Stimulated activated CD8-positive, alpha-beta memory T cell treated with anti-CD3 and anti-CD28 coated beads, Interleukin-15, amount 100 ng/mL, for 4 hours (primary cell): ENCODE measurements around the gene SEMA4C.
"Not testable (repeated sequence)": the region's sequence is repeated elsewhere in the genome, so short reads cannot be mapped to it uniquely, and the experiment has no call there.

ENCODE experiments used
- DNase-seq, 2 donors: peaks; one replicate each; pipeline ENCODE4 v3.0.0-alpha.2; 2020; ENCODE audit warnings: low read depth in 2 of 2

The SEMA4C gene

DNA sequence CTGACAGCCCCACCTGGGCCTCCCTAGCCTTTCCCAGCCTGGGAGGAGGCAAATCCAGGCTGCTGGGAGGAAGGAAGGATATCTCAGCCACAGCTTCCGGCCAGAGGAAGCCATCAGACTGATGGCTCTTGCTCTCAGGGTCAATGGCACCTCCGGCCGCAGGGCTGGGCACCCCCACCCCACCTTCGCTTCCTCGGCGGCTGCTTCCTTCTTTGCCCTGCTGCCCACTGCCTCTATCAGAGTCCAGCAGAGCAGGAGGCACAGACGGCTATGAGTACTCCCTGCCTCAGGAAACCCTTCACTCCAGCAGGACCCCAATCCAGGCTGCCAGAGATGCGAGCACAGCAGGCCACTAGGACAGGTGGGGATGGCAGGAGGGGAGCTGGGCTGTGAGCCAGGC, 3.3 kb downstream of the SEMA4C start:
- DNase-seq, result no peak

DNA sequence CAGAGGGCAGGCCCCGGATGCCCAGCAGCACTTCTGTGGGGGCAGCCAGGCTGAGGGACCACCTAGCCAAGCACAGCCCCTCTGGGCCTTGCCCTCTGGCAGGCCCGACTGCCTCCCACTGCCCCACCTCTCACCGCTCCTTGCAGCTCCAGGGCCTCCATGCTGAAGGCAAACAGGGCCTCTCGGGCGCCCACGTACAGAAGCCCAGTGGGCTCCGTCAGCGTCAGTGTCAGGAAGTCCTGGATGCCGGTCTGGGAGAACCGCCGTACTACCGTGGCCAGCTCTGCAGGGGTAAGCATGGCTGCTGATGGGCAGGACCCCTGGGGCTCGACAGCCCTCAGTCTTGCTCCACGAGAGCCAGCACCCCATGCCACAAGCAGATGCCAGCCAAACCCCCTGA, 3.7 kb downstream of the SEMA4C start:
- DNase-seq, result no peak

DNA sequence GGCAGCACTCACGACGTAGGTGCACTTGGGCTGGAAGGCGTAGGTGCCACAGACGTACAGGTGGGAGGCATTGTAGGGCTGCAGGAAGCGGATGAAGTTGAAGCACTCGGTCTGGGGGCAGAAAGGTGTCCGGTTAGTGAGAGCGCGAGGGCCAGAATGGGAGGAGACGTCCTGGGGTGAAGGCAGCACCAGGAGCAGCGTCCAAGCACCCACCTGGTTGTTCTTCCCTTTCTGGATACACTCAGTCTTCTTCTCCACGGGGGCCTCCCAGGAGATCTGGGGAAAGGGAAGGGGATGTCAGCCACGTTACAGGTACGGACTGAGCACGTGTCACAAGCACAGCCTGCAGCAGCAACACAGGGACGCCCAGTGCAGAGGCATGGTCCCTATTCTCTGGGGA, 4.2 kb downstream of the SEMA4C start:
- no peak for DNase-seq

DNA sequence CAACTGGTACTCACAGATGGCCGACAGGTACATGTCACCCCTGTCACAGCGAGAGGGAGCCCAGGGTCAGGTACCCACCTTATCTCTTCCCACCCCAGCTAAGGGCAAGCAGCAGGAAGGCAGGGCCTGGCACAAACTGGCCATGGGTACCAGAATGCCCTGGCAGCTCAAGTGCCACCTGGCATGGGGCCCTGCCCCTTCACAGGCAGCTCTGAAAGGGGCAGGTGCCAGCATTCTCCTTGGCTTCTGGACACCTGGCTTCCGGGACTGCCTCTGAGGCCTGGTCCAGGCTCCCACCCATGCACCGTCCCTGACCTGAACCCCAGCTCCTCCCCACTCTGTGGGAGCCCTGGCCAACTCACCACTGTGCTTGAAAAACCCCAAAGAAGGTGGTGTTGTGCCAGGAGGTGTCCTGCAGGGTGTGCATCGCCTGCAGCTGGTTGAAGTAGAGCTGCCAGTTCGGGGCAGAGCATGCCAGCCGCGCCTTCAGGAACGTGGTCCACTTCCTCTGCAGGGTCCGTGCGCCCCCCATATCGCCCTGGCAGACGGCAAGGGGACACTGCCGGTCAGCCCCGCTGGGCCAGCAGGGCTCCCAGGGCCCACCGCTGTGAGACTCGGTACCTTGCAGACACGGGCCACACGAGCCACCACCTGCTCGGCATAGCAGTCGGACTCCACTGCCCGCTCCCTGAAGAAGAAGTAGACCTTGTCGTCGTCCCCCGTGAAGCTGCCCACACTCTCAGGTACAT, 5.4 kb downstream of the SEMA4C start:
- DNase-seq, result no peak

DNA sequence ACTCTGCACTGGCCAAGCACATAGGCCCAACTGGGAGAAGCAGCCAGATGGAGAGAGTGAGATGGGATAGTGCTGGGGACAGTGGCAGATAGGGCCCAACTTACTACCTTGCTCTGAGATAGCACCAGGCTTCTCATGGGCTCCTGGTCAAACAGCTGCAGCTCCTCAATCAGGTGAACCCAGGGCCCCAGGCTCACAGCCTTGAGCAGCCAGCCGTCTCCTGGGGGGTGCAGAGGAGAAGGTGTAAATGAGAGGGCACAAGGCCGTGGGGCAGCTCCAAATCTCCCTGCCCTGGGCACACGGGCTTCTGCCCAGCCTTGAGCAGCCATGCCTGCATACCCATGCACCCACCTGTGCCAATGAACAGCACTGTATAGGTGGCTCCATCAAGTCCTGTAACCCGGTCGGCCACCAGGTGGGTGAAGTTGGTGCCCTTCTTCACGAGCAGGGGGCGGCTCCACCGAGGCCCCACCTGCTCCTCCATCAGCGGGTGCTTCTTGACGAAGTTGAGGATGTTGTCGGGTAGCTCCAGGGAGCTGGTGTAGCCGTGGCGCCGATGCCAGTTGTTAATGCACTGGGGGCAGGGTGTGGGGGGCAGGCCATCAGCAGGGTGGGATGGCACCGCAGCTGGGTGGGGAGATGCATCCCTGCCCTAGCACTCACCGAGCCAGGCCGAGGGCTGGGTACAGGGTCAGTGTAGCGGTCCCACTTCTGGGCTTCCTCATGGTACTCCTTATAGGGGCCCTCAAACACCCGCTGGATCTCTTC, 6.1 kb downstream of the SEMA4C start:
- DNase-seq, result no peak

DNA sequence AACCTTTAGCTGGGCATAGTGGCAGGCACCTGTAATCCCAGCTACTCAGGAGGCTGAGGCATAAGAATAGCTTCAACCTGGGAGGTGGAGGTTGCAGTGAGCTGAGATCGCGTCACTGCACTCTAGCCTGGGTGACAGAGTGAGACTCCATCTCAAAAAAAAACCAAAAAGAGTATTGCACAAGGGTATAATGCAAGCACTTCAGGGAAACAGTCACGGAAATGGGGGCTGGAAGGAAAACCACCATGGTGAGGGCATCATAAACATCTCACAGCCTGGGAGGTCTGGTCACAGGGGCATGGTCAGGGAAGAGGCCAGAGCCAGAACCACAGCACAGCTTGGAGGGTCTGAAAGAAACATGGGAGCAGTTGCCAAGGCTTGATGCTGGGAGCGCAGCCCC, 6.8 kb downstream of the SEMA4C start:
- not testable (repeated sequence) for DNase-seq

DNA sequence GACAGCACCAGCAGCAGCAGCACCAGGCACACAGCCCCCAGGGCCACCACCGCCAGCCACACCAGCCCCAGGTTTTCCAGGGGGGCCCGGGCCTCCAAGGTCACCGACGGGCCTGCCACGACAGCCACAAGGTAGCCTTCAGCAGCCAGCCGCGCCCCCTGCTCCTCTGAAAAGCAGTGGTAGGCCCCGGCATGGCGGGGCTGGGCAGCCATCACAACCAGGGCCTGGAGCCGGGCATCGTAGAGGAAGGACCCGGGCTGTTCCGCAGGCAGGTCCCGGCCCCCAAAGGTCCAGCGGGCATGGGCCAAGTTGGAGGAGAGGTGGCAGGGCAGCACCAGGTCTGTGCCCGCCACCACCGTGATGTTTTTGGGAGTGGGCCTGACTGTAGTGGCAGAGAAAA, 8.8 kb downstream of the SEMA4C start:
- no peak for DNase-seq

DNA sequence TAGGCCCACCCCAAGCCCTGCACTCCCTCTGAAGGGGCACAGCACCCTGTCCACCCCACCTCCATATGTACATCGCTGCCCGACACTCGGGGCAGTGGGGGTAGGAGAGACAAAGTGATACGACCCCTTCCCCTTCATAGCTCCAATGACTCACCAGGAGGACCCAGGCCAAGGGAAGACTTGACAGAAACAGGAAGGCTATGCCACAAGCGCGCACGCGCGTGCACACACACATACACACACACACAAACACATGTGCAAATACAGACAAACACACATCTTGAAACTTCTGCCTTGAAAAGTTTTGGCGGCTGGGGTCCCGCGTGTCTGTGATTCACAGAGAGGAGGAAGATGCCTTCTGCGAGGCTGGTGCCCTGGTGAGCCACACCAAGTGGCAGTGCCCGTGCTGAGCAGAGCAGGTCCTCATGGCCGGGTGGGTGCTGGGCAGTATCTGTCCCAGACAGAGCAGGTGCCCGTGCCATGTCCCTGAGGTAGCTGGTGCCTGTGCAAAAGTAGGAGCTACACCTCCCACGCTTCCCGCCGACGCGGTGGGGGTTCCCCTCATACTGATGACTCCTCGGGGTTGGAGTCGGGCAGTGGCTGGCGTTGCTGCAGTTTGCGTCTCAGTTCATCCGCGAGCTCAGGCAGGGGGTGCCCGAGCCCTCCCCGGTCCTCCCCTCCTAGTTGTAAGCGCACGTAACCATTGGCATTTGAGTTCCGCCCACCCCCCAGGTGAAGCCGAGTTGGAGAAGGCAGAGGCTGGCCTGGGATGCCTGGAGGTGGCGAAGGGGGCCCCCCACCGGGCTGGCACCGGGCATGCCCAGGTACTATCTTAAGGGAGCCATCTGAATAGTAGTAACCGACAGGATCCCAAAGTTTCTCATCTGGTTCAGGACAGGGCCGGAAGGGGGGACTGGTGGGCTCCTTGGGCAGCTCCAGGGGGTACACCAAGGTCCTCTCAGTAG, 9.5 kb downstream of the SEMA4C start:
- no peak for DNase-seq

DNA sequence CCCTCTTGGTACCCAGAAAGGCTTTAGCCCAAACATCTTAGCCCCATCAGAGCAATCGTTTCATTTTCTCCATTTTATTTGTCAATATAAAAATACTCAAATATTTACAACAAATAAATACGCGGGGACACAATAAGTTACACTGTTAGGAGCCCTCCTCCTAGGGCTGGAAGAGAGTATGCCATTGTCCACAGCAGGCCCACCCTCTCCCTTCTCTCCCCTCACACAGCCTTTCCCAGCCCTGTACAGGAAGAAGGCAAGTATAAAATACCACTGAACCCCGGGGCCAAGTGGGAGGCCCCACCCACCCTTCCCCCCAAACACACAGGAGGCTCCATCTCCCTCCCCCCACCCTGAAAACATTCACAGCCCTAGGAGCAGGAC, 10.2 kb downstream of the SEMA4C start:
- DNase-seq, result no peak

DNA sequence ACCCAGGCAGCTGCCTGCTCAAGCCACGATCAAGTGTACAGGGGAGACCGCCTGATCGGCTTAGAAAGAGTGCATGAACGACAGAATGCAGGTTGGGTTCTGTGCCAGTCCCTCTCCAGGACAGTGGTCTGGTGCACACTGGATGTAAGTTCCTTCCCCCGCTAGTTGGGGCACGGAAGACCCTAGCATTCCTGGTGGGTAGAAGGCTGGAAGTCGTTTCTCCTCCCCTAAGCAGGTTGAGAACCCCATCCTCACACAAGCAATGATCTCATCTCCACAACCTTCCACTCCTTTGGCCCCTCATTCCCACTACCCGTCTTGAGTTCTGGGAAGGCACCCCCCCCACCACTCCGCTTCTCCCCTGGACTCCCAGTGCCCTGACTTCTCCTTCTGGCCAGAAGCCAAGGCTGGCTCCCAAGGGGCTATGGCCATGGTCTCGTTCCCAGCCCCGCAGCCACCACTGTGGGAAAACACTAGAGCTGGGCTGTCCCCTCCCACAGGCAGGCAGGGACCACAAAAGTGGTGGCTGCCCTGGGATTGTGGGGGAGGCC, 10.7 kb downstream of the SEMA4C start:
- DNase-seq, result no peak

DNA sequence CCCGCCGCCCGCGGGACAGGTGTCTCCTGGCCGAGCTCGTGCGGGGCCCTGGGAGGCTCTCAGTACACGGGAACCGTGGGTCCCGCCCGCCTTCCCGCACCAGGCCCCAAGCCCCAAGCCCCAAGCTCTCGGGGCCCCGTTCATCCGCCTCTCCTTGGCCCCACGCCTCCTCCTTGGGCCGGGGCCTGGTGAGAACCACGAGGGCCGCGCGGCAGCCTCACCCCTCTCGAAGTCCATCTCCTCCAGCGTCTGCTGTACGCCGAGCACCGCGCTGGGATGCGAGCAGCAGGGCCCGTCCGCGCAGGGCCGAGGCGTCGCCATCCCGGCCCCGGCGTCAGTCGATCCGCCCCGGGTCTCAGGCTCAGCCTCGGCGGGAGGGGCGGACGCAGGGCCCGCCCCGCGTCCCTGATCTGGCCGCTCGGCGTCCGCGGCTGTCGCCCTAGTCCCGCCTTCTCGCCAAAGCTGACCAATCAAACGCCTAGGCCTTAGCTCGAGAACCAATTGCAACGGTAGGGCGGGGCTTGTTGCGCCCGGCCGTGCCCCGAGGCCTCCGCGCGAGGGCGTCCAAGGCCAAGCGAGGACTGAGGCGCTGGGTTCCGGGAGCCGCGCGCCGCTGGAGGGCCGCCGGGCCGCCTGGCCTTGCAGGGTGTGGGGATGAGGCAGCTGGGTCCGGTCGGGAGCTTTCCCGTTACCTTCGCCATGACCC, 12.1 kb downstream of the SEMA4C start, which contains the start of gene ANKRD39:
Gene ANKRD39 (minus strand): TSS at position 350 of the 706 bp plus-strand sequence. CDS start 29 bp downstream, at position 321.
- peak; percentile 94 for DNase-seq

DNA sequence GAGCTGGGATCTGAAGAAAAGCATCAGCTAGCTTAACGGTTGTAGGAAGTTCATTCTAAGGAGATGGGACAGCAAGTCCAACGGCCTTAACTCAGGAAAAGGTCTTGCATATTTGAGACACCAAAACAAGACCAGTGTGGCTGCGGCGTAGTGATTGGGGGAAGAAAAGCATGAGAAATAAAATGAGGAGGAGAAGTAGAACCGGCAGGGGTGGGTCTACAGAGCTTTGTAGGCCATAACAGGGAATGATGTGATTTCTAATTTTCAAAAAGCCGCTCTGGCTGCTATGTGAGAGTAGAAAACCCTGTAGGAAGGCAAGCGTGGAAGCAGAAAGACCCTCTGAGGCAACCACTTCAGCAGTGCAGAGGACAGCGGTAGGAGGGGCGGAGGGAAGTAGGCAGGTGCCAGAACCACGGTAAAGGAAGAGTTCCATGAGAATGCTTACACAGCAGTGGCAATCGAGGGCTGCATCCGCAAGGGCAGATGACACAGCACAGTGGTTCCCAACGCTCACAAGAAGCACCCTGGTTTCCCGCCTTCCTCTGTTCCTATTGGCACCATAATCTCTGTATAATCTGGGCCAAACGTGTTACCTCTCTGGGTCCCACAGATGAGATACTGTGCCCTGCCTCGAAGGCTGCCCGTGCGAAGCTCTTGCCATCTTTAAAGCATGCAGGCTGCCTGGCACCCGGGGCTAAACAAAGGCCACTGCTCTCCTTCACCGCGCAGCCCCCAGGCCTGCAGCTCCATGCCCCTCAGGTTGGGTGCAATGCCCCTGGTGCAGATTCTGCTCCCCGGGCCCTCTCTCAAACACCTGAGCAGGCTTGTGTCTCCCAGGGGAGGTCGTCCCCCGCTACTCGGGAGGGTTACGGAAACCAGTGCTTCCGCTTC, 12.9 kb downstream of the SEMA4C start:
- no peak for DNase-seq

DNA sequence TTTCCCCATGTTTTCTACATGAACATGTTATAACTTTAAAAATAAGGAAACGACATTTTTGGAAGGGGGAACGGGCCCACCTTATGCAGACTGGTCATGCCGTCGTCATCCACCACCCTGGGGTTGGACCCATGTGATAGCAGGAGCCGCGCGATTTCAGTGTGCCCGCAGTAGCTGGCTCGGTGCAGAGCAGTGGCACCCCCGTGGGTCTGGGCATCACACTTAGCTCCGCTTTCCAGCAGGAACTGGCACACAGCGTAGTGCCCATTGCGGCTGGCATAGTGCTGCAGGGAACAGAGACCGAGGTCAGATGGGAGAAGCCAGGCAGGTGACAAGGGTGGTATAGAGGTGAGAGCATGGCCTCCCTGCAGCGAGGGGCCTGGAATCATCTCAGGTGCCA, 16.6 kb downstream of the SEMA4C start:
- no peak for DNase-seq

DNA sequence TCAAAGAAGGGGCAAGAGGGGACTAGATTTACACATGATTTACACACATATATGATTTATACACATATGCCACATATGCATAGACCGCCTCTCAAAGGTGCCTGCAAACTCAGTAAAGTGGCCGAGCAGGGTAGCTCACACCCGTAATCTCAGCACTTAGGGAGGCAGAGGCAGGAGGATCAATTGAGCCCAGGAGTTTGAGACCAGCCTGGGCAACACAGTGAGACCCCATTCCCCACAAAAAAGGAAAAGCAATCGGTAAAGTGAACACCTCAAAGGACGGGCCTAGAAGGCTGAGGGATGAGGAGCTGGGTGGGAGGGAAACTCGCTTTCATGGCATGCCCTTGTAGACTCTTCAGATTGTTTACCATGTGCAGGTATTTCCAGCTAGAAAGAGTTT, 17.2 kb downstream of the SEMA4C start:
- DNase-seq, result no peak

DNA sequence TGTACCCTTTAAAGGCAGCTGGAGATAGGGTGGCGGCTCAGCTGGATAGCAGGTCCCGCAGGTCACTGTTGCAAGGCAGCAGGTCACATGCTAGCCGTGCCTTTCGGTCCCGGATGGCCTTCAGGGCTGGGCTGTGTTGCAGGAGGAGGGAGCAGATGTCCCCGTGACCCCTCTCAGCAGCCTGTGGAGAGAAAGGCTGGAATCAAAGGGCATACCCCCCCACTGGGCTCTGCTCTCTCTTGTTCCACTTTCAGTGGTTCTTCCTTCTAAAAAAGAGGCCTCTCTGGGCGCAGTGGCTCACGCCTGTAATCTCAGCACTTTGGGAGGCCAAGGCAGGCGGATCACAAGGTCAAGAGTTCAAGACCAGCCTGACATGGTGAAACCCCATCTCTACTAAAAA, 21.6 kb downstream of the SEMA4C start:
- no peak for DNase-seq

DNA sequence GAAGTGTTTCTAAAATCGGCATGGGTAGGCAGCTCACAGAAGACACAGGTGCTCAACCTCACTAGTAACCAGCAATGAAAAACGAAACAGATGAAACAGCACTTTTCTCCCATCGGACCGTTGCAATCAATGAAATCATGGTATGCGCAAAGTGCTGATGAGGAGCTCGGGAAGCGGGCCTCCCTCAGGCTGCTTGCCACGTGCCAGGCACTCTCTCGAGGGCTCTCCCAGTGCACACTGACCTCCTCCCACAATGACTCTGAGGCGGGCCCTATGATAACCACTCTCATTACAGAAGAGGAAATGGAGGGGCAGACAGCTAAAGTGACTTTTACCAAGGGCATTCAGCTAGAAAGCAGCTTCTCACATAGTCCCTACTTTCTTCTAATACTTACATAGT, 22.3 kb downstream of the SEMA4C start:
- no peak for DNase-seq

DNA sequence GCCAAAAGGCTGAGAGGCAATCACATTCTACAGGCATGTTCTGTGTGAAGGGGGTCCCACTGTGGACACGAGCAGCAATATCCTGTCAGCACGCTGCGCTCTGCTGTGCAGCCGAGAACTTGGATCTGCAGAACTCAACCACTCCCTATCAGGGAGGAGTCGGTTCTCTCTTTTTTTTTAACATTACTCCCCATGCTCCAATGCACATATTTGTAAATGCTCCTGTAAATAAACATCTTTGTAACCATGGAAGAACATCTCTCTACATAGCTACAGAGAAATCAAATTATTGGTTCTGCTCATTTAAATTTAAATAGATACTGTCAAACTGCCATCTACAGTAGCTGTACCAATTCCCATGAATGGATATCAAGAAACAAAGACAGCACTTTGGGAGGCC, 23.1 kb downstream of the SEMA4C start:
- DNase-seq, result no peak

DNA sequence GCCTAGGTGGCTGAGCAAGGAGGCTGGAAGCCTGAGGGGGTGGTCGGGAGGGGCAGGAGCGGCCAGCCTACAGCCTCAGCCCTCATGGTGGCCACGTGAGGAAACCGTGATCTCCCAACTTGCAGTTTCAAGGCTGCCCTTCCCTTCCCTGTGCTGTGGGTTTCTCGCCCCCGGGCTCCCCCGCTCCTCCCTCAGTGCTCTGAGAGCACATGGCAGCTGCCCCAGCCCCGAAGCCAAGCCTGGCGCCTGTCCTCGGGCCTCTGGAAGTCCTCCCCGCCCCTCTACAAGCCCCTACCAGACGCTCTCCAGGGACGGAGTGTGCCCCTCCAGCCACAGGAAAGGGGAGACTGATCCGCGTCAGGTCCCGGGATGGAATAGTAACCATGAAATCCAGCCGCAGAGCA, 25.5 kb downstream of the SEMA4C start:
- no peak for DNase-seq

DNA sequence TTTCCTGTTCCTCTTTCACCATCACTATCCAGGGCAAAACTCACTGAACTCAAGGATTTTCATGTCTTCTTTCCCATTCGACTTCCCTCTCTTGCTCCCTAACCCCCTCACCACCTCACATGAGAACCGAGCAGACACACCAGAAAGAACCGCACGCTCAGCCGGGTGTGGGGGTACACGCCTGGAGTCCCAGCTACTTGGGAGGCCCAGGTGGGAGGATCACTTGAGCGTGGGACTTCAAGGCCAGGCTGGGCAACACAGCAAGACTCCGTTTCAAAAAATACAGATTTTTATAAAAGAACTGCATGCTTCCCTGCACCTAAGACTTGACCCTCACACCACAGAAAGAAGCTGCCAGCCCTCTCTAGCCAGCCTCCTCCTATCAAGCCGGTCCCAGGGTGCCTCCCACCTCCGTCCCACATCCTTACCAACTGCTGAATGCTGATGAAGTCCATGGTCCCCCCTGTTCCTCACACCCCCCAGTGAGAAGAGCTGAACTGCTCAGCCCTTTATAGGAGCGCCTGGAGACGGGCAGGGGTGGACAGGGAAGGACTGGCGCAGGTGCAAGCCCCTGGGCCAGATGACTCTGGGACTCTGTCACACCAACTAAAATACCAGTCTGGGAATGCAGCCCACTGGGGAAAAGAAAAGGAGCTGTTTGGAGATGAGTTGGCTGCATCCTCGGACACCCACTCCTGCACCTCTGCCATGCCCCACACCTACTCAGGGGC, 26.2 kb downstream of the SEMA4C start, which contains the start of gene ANKRD23:
Gene ANKRD23 (minus strand): TSS at position 484 of the 731 bp plus-strand sequence. CDS start 29 bp downstream, at position 455.
- DNase-seq, result no peak
